AG10803 (cell line): ENCODE measurements around the gene FAM151A.

ENCODE experiments used
- DNase-seq: peaks from one replicate; pipeline ENCODE4 v3.0.0; 2010; ENCODE audit warnings: low read depth
- H3K4me3 ChIP-seq: 2 replicates; pipeline ENCODE4 v1.5.1; 2011; ENCODE audit warnings: mild to moderate bottlenecking, low read length, control low read depth
- TF ChIP-seq, protein P1 (sequence below): conservative IDR thresholded peaks from 2 replicates; pipeline ENCODE4 v1.5.1; 2011; ENCODE audit warnings: mild to moderate bottlenecking, low read length, control low read depth, inconsistent platforms

Gene FAM151A

DNA sequence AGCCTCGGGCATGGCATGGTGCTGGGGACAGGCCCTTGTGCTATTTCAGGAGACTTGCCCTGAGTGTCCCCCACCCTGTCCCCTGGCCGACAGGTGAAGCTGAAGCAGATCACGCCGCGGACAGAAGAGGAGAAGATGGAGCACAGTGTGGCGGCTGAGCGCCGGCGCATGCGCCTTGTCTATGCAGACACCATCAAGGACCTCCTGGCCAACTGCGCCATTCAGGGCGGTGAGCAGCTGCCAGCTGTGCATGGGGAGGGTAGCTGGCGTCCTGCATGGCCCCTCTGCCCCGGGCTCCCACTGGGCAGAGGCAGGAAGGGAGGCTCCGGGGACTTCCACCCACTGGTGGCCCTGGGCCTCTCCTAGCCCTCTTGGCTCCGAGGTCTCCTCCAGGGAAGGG is 28.9 kb downstream of the FAM151A start:
- TF ChIP-seq, protein P1, sequence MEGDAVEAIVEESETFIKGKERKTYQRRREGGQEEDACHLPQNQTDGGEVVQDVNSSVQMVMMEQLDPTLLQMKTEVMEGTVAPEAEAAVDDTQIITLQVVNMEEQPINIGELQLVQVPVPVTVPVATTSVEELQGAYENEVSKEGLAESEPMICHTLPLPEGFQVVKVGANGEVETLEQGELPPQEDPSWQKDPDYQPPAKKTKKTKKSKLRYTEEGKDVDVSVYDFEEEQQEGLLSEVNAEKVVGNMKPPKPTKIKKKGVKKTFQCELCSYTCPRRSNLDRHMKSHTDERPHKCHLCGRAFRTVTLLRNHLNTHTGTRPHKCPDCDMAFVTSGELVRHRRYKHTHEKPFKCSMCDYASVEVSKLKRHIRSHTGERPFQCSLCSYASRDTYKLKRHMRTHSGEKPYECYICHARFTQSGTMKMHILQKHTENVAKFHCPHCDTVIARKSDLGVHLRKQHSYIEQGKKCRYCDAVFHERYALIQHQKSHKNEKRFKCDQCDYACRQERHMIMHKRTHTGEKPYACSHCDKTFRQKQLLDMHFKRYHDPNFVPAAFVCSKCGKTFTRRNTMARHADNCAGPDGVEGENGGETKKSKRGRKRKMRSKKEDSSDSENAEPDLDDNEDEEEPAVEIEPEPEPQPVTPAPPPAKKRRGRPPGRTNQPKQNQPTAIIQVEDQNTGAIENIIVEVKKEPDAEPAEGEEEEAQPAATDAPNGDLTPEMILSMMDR = no peak
- DNase-seq = no peak
- H3K4me3 ChIP-seq = no peak overlapping the region

DNA sequence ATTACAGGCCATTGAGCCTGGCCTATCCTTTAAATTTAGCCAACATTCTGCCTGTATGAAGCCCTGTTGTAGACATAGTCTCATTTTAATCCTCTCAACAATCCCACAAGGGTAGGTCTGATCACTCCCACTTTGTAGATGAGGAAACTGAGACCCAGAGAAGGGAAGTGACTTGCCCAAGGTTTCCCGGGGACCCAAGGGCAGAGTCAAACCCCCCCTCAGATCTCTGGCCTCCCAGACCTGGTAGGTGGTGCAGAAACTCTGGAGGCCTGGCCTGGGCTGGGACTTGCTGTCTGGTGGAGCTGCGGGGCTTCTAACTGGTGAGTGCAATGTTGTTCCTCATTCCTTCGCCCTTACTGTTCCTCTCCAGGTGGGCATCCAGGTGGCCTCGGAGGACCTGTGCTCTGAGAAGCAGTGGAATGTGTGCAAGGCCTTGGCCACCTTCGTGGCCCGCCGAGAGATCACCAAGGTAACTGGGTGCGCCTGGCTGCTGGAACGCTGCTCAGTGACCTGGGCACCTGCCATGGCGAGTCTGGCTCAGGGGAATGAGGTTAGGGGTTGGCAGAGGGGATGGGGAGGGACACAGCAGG is 29.7 kb downstream of the FAM151A start:
- TF ChIP-seq, protein P1 = no peak

DNA sequence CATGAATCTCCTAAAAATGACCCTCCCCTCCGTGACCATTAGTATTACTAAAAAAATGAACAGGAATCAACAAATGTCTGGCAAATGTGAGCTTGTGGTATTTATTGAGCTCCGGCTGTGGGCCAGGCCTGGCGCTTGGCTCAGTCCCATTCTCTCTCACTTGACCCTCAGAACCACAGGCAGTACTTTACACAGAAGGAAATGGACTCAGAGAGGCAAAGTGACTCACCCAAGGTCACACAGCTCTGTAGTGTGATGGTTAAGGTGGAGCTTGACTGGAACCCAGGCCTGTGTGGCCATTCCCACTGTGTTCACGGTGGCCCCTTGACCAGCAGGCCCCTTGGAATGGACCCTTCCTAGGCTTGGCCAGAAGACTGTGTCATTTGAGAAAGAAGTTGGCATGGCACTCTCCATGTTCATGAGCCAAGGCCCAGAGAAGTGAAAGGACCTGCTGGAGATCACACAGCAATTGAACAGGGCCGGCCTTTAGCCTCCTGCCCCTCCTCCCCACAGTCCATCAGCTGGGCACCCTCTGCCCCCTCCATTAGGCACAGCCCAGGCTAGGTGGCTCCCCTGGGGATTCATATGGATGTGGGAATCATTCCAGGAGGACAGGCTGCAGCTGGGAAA is 32.1 kb downstream of the FAM151A start:
- peak; percentile 7 for DNase-seq
- TF ChIP-seq, protein P1 = no peak
- no peak overlapping the region for H3K4me3 ChIP-seq

More for the DNA sequence above, 29.7 kb downstream of the FAM151A start:
- DNase-seq = no peak
- no peak overlapping the region for H3K4me3 ChIP-seq

DNA sequence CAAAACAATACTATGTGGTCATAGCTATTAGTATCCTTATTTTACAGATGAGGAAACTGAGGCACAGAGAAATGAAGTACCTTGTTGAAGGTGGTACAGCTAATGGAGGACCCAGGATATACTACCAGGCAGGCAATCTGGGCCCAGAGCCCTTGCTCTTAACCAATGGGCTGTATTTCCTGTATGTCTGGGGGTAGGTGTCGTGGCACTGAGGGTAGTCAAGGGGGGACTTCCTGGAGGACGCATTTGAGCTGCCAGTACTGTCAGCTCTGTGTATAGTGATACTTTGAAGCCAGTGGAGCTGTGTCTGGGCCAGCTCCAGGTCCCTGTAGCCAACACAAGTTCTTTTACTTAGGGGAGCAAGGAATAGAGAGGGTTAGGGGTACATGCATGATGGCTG is 34.9 kb downstream of the FAM151A start:
- no peak for DNase-seq
- TF ChIP-seq, protein P1 = no peak
- no peak overlapping the region for H3K4me3 ChIP-seq

DNA sequence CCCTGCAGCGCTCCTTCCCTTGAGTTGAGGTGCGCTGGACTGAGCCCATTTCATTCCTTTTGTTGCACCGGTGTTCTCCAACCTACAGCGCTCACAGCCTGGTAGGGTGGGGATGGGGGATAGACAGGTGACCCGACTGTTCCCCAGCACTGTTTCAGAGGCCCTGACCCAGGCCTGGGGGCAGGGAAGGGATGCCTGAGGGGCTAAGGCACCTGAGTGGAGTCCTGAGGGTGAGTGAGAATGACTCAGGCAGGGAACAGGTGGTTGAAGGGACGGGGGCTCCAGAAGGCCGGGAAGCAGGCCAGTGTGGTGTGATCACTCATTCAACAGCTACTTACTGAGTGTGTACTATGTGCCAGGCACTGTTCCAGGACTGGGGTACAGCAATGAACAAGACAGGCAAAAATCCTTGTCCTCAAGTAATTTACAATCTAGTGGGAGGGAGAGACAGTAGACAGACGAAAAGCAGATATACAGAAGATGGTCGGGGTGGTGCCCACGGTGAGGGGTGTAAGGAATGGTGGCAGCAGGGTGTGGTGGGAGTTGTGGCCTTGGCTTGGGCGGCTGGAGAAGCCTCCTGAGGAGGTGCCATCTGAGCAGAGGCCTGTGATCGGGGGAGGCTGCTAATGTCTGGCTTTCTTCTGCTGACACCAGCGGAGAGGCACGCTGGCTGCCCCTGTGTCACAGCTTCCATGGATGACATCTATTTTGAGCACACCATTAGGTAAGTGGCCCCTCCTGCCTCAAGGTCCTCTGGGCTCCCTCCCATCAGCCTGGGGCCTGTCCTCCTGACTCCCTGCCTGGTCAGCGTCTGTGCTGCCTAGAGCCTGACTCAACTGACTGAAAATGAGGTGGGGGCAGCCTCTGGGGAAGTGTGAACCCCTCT is 37.9 kb downstream of the FAM151A start:
- DNase-seq = no peak
- TF ChIP-seq, protein P1 = no peak
- no peak overlapping the region for H3K4me3 ChIP-seq

DNA sequence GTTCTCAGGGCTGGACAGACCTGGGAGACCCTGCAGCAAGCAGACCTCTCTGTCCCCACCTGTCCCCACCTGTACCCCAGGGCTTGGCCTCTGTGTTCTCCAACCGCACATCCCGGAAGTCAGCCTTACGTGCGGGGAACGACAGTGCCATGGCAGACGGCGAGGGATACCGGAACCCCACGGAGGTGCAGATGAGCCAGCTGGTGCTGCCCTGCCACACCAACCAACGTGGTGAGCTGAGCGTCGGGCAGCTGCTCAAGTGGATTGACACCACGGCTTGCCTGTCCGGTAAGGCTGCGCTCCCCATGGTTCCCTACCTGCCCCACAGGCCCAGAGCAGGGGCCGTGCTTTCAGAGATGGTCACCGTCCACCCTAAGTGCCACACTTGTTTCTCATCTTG is 38.8 kb downstream of the FAM151A start:
- TF ChIP-seq, protein P1 = no peak
- DNase-seq = no peak
- no peak overlapping the region for H3K4me3 ChIP-seq

DNA sequence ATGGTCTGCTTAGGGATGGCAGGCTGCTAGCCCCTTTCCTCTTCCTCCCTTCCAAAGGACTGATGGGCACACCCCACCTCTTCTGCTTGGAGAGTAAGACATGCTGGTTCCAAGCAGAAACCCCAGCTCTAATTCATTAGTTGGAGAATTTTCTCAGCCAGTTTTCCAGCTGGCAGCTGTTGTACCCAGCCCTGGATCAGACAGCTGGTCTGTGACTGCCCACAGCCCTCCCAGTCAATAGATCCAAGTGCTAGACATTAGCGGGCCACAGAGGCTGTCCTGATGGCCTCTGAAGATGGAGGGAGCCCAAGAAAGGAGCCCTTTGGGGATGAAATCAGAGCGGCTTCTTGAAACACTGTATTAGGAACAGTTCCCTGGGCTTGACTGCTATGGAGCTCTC is 39.5 kb downstream of the FAM151A start:
- TF ChIP-seq, protein P1 = no peak
- no peak for DNase-seq

More for the DNA sequence above, 39.5 kb downstream of the FAM151A start:
- no peak overlapping the region for H3K4me3 ChIP-seq
